Hepatocyte (in vitro differentiated cells): ENCODE results near the gene CTNND2. TPM values are rescaled to one million over a fixed set of nuclear protein-coding genes. Genes with fewer than 3 reads are reported as not detected.

ENCODE experiments used
- DNase-seq: peaks from one replicate; pipeline ENCODE4 v3.0.0-alpha.2; 2016; ENCODE audit warnings: low spot score
- H2AFZ ChIP-seq: fragments of 200-600 bp; sonication (generic); 2 replicates; pipeline ENCODE4 v1.6.0; 2016; ENCODE audit warnings: antibody characterized with exemption, mild to moderate bottlenecking
- H3K27ac ChIP-seq: fragments of 200-600 bp; sonication (generic); 2 replicates; pipeline ENCODE4 v1.5.1; 2016; ENCODE audit warnings: mild to moderate bottlenecking
- H3K27me3 ChIP-seq: fragments of 200-600 bp; sonication (generic); 2 replicates; pipeline ENCODE4 v1.6.1; 2016
- H3K36me3 ChIP-seq: fragments of 200-600 bp; sonication (generic); replicated peaks from 2 replicates; pipeline ENCODE4 v1.5.1; 2016; ENCODE audit warnings: low read depth; ENCODE audit not compliant: insufficient read depth
- H3K4me1 ChIP-seq: fragments of 200-600 bp; sonication (generic); 2 replicates; pipeline ENCODE4 v1.5.1; 2016; ENCODE audit warnings: mild to moderate bottlenecking, moderate library complexity; ENCODE audit not compliant: insufficient read depth
- H3K4me2 ChIP-seq: fragments of 200-600 bp; sonication (generic); 2 replicates; pipeline ENCODE4 v1.6.0; 2016
- H3K4me3 ChIP-seq: fragments of 200-600 bp; sonication (generic); 2 replicates; pipeline ENCODE4 v1.5.1; 2016; ENCODE audit warnings: mild to moderate bottlenecking
- H3K79me2 ChIP-seq: fragments of 200-600 bp; sonication (generic); 2 replicates; pipeline ENCODE4 v1.6.0; 2017; ENCODE audit warnings: mild to moderate bottlenecking
- H3K9me2 ChIP-seq: fragments of 200-600 bp; sonication (generic); replicated peaks from 2 replicates; pipeline ENCODE4 v1.6.0; 2017; ENCODE audit warnings: mild to moderate bottlenecking; ENCODE audit not compliant: insufficient read depth
- H3K9me3 ChIP-seq: fragments of 200-600 bp; sonication (generic); 2 replicates; pipeline ENCODE4 v1.5.1; 2016; ENCODE audit warnings: low read depth, mild to moderate bottlenecking
- H4K20me1 ChIP-seq: fragments of 200-600 bp; sonication (generic); 2 replicates; pipeline ENCODE4 v1.6.0; 2016; ENCODE audit warnings: mild to moderate bottlenecking; ENCODE audit not compliant: insufficient read depth, poor library complexity, severe bottlenecking
- CTCF ChIP-seq: fragments of 200-600 bp; sonication (generic); IDR thresholded peaks from 2 replicates; pipeline ENCODE4 v1.5.1; 2016; ENCODE audit warnings: antibody characterized with exemption, mild to moderate bottlenecking; ENCODE audit not compliant: poor library complexity
- EZH2 ChIP-seq: fragments of 200-600 bp; sonication (generic); IDR thresholded peaks from 2 replicates; pipeline ENCODE4 v1.6.1; 2016; ENCODE audit warnings: antibody characterized with exemption, mild to moderate bottlenecking, borderline replicate concordance
- EZH2phosphoT487 ChIP-seq: fragments of 200-600 bp; sonication (generic); IDR thresholded peaks from one replicate; pipeline ENCODE4 v1.6.1; 2018; ENCODE audit warnings: antibody characterized with exemption, mild to moderate bottlenecking, low read depth, moderate library complexity; ENCODE audit not compliant: unreplicated experiment, severe bottlenecking
- WGBS: methylation state at CpG from one replicate; pipeline ENCODE4 v1.1.6; 2016; ENCODE audit warnings: low lambda C conversion rate; ENCODE audit errors: missing lambda C conversion rate; 5-methylcytosine and 5-hydroxymethylcytosine counted together
- polyA plus RNA-seq: library from polyadenylated mRNA; unstranded; fragments of >200 nt; fragmentation: Nextera tagmentation; extraction: Ambion mirVana; gene quantifications from 2 replicates; pipeline ENCODE4 v1.2.1, GENCODE V29; 2016
- total RNA-seq: library from RNA; depleted of rRNA; stranded (reverse); fragments of >200 nt; gene quantifications from 2 replicates; pipeline ENCODE4 v1.2.3, GENCODE V29; 2014

CTNND2 gene
- total and polyA plus RNA-seq, 2 experiments from 2014 or later = 27.5 to 30.3 TPM

GRCh38 chr5:11650936-11651335, 253.3 kb downstream of the CTNND2 start:
- no peak for DNase-seq
- Histone ChIP-seq H3K36me3 (no peaks in the 10 kb centered on the region), H4K20me1 (no peaks in the 10 kb centered on the region), H2AFZ (no peak overlapping the region), H3K9me3 (no peaks in the 10 kb centered on the region), H3K4me2 (no peak overlapping the region), H3K4me1 (no peaks in the 10 kb centered on the region), H3K27ac (no peak overlapping the region), H3K4me3 (no peak overlapping the region), H3K79me2 (no peaks in the 10 kb centered on the region), H3K9me2 (no peaks in the 10 kb centered on the region), H3K27me3 (no peaks in the 10 kb centered on the region)
- TF ChIP-seq CTCF (no peak), EZH2phosphoT487 (no peak), EZH2 (no peak)
- WGBS = 76% methylated on average over 1 of the region's 1 CpG

DNA sequence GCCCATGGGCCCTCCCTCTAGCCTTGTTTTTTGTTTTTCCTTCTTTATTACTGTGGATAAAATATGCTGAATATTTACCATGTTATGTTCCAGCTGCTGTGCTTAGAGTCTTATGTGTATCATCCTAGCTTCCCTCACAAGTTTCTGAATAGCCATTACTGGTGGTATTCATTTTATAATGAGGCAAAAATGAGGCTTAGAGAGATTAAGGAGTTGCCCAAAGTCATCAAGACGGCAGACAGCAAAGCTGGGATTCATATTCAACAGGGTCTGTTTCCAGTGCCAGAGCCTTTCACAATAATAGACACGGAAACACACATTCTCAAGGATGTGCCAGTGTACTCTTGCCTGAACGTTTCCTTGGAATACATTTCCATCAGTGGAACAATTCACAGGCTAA, 258.1 kb downstream of the CTNND2 start:
- H3K27me3 ChIP-seq = no peaks in the 10 kb centered on the region
- WGBS = 71% methylated on average over 3 of the region's 3 CpGs
- DNase-seq = no peak
- H3K79me2 ChIP-seq = no peaks in the 10 kb centered on the region
- no peaks in the 10 kb centered on the region for H3K9me3 ChIP-seq
- no peaks in the 10 kb centered on the region for H4K20me1 ChIP-seq
- no peaks in the 10 kb centered on the region for H3K4me1 ChIP-seq
- TF ChIP-seq CTCF (no peak), EZH2 (no peak), EZH2phosphoT487 (no peak)
- H3K4me2 ChIP-seq = no peak overlapping the region
- no peak overlapping the region for H2AFZ ChIP-seq
- H3K27ac ChIP-seq = no peak overlapping the region
- no peaks in the 10 kb centered on the region for H3K9me2 ChIP-seq
- H3K4me3 ChIP-seq = no peak overlapping the region
- H3K36me3 ChIP-seq = no peaks in the 10 kb centered on the region

DNA sequence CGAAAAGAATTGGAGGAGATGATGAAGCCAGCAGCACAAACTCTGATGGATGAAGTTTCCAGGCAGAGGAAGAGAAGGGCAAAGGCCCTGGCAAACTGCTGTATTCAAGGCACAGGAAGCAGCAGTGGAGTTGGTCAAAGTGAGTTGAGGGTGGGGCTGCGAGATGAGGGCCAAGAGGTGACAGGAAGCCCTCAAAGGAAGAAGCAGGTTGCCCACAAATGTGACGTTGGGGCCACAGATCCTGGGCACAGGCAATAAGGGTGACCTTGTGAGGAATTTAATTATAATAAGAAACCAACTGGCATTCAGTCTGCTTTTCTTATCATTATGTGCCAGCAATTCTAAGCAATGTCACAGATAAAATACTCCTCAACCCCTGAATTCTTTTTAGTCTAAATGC, 261.8 kb downstream of the CTNND2 start:
- Histone ChIP-seq H3K79me2 (no peaks in the 10 kb centered on the region), H3K4me3 (no peak overlapping the region), H3K4me1 (no peaks in the 10 kb centered on the region), H3K36me3 (no peaks in the 10 kb centered on the region), H3K9me2 (no peaks in the 10 kb centered on the region), H3K27ac (no peak overlapping the region), H4K20me1 (no peaks in the 10 kb centered on the region), H2AFZ (no peak overlapping the region), H3K9me3 (no peaks in the 10 kb centered on the region), H3K4me2 (no peak overlapping the region), H3K27me3 (no peaks in the 10 kb centered on the region)
- TF ChIP-seq EZH2phosphoT487 = no peak
- no peak for TF ChIP-seq EZH2
- TF ChIP-seq CTCF = no peak
- WGBS = 84% methylated on average over 3 of the region's 3 CpGs
- DNase-seq = no peak
